Lower leg skin (tissue), 4 donors: ENCODE measurements around the gene NOS3. TPM values are rescaled to one million over a fixed set of nuclear protein-coding genes. Genes with fewer than 3 reads are reported as not detected.

ENCODE experiments used
- DNase-seq, 2 donors: peaks; one replicate each; pipeline ENCODE4 v3.0.0-alpha.2; 2019; ENCODE audit warnings: low spot score in 2 of 2
- H3K4me3 ChIP-seq: fragments of 200-600 bp; sonication (generic); 2 replicates; pipeline ENCODE4 v1.5.1; 2017; ENCODE audit warnings: mild to moderate bottlenecking, low read depth; ENCODE audit not compliant: poor library complexity, severe bottlenecking
- CTCF ChIP-seq, 3 donors: fragments of 450-650 bp; IDR thresholded peaks; one replicate each; pipeline ENCODE4 v1.5.1; 2016; ENCODE audit warnings: antibody characterized with exemption in 3 of 3, mild to moderate bottlenecking in 3 of 3, moderate library complexity in 2 of 3
- POLR2A ChIP-seq, 2 donors: fragments of 450-650 bp; IDR thresholded peaks; one replicate each; pipeline ENCODE4 v1.6.1; 2016 to 2017; ENCODE audit warnings: antibody characterized with exemption in 2 of 2, mild to moderate bottlenecking in 1 of 2, moderate library complexity in 1 of 2
- WGBS, 2 donors: methylation state at CpG; one replicate each; pipeline ENCODE4 v1.1.5; 2018; 5-methylcytosine and 5-hydroxymethylcytosine counted together
- intact Hi-C: fragments of 100-400 bp; cut with DNase I; formaldehyde crosslinking; loops from one replicate; pipeline ENCODE4 v1.15.0; 2023; ENCODE audit warnings: low total_unique reads
- total RNA-seq, 4 donors: library from RNA; depleted of rRNA; stranded (reverse); fragments of >200 nt; gene quantifications; one replicate each; pipeline ENCODE4 v1.1.0, GENCODE V29; 2016

NOS3 gene
- 1 to 10 TPM; 4.0 to 8.9 (median 5.8) TPM for total RNA-seq

- DNase-seq: no peak
- no peak within 1 kb of the TSS for H3K4me3 ChIP-seq
- 80 to 86% methylated on average over 12 of the region's 12 CpGs for WGBS, 2 donors
- TF ChIP-seq POLR2A (IDR thresholded peaks at IDR 0.05) (no peak), CTCF (IDR thresholded peaks at IDR 0.05) (no peak)
- intact Hi-C loops: no loop called here
Observed at GRCh38 chr7:150990416-150991186, at the start of gene NOS3. Gene NOS3, plus strand, starts transcription at chr7:150991017. Its CDS starts 2,787 bp downstream, at chr7:150993804.

DNA sequence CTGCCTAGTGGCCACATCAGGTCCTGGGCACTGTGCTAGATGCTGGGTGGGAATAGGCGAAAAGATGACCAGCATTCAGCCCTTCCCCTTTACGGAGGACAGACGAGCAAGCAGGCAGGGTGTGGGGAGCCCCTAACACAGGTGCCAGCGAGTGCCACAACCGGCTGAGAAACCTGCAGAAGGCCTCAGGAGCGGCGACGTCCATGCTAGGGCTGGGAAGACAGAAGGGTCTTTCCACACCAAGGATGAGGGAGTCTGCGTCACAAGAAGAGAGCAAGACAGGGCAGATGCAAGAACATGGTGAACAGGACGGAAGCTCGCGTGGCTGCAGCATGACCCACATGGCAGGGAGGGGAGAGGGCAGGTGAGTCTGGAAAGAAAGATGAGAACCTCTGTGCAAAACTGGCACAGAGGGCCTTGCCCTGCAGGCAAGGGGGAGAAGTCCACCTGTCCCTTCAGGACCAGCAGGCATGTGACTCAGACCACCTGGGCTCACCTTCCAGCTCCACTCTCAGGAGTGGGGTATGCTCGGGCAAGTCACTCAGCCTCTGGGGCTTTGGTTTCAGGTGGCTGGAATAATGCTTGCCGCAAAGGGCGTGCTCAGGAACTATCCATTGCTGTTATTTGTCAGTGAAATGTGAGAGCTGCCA lies 49.3 kb upstream of the NOS3 start:
- intact Hi-C loops: no loop called here
- peak in 1 of 2 donors; percentile 82 for DNase-seq
- WGBS, 2 donors: 84 to 87% methylated on average over 15 of the region's 15 CpGs
- TF ChIP-seq POLR2A (IDR thresholded peaks at IDR 0.05) (no peak), CTCF (IDR thresholded peaks at IDR 0.05) (no peak)
- H3K4me3 ChIP-seq: no peak overlapping the region

- intact Hi-C loops: no loop called here
- WGBS, 2 donors: 26 to 39% methylated on average over 9 to 14 of the region's 14 CpGs
- DNase-seq: peak in 1 of 2 donors; percentile 82
- no peak for TF ChIP-seq CTCF (IDR thresholded peaks at IDR 0.05)
- TF ChIP-seq POLR2A (IDR thresholded peaks at IDR 0.05): no peak
- H3K4me3 ChIP-seq: no peak overlapping the region
Observed at GRCh38 chr7:150942001-150942590, 48.7 kb upstream of the NOS3 start.

- intact Hi-C loops: no loop called here
- peak in 1 of 2 donors; percentile 69 for DNase-seq
- WGBS, 2 donors: 73 to 79% methylated on average over 11 to 13 of the region's 13 CpGs
- H3K4me3 ChIP-seq: no peak overlapping the region
- TF ChIP-seq CTCF (IDR thresholded peaks at IDR 0.05): no peak
- no peak for TF ChIP-seq POLR2A (IDR thresholded peaks at IDR 0.05)
Observed at GRCh38 chr7:150942591-150943452, 48.0 kb upstream of the NOS3 start.

- H3K4me3 ChIP-seq: no peak overlapping the region
- peak in 1 of 2 donors; percentile 39 for DNase-seq
- WGBS, 2 donors: 86 to 93% methylated on average over 6 of the region's 6 CpGs
- no peak for TF ChIP-seq CTCF (IDR thresholded peaks at IDR 0.05)
- no peak for TF ChIP-seq POLR2A (IDR thresholded peaks at IDR 0.05)
- intact Hi-C loops: no loop called here
Observed at GRCh38 chr7:150943453-150943814, 47.4 kb upstream of the NOS3 start.
